ENCODE results near the gene ATP1B2. TPM values are rescaled to one million over a fixed set of nuclear protein-coding genes. Genes with fewer than 3 reads are reported as not detected.
A peak's percentile ranks its signal among the peaks of the same experiment; 100 is the strongest.

The ATP1B2 gene
- total and polyA plus RNA-seq, 2 of the 8 experiments (the other 6 are each of a cell fraction or from before 2014, with no cell fraction given): 9.1 to 21.0 TPM

GRCh38 chr17:7632492-7632894 is 18.2 kb upstream of the ATP1B2 start:
- Histone ChIP-seq H2BK15ac (ENCODE audit: low read length) (no peak overlapping the region), H2BK20ac (ENCODE audit: low read length) (peak overlapping the region; percentile 89), H3K4me2 (ENCODE audit: insufficient read depth in 1 of 2, low read depth in 2 of 2, low read length in 2 of 2) (0 out of 4 replicates have a peak overlapping the region, but pooled peaks of 1 of the 2 experiments have one; percentile 22), H3K9ac (replicated peaks in 1 of 4; ENCODE audit: extremely low read depth in 1 of 4, low read depth in 3 of 4, low read length in 3 of 4) (no peak overlapping the region), H3K4me3 (ENCODE audit: extremely low read depth in 1 of 4, insufficient read depth in 2 of 4, low read depth in 3 of 4, low read length in 4 of 4) (no peak overlapping the region), H2BK120ac (replicated peaks; ENCODE audit: low read depth, low read length) (no peak overlapping the region), H3K14ac (ENCODE audit: insufficient read length) (no peak overlapping the region), H4K5ac (ENCODE audit: insufficient read length, low read depth, low read length) (no peak overlapping the region), H3K23ac (ENCODE audit: insufficient read length) (no peak overlapping the region), H2BK12ac (ENCODE audit: low read depth, low read length) (peak overlapping the region; percentile 62; the same call in 1 of the 2 replicates), H4K91ac (replicated peaks; ENCODE audit: insufficient read length, low read length) (peak overlapping the region; percentile 56), H3K79me1 (ENCODE audit: low read depth, low read length) (no peaks in the 10 kb centered on the region), H3K27me3 (replicated peaks in 1 of 4; ENCODE audit: control insufficient read depth in 3 of 4, extremely low read depth in 1 of 4, insufficient read depth in 3 of 4, low read length in 3 of 4) (no peaks in the 10 kb centered on the region), H3K79me2 (ENCODE audit: control insufficient read depth in 1 of 2, insufficient read depth in 2 of 2, low read length in 2 of 2) (no peaks in the 10 kb centered on the region), H3K4ac (replicated peaks; ENCODE audit: insufficient read length, low read depth, low read length) (no peak overlapping the region), H3K27ac (ENCODE audit: low read depth, low read length) (no peak overlapping the region), H3K18ac (ENCODE audit: extremely low read depth, low read length) (peak overlapping the region; percentile 68; the same call in 1 of the 2 replicates), H3K23me2 (ENCODE audit: low read depth, low read length) (peaks cover 2% of the 10 kb centered on the region; the same call in 1 of the 2 replicates), H3K9me3 (ENCODE audit: insufficient read depth in 2 of 2, low read depth in 1 of 2, low read length in 1 of 2) (no peaks in the 10 kb centered on the region), H4K20me1 (replicated peaks in 1 of 2; ENCODE audit: control insufficient read depth in 1 of 2, insufficient read depth in 2 of 2, low read length in 2 of 2) (no peaks in the 10 kb centered on the region), H2AFZ (ENCODE audit: low read length) (peak overlapping the region; percentile 82; the same call in 1 of the 2 replicates), H2BK5ac (ENCODE audit: low read depth, low read length) (peak overlapping the region; percentile 20; the same call in 1 of the 2 replicates), H2AK5ac (ENCODE audit: low read depth, low read length) (0 out of 2 replicates have a peak overlapping the region, but pooled peaks have one; percentile 14), H3K4me1 (replicated peaks in 1 of 4; ENCODE audit: control insufficient read depth in 3 of 4, insufficient read depth in 4 of 4, low read length in 3 of 4) (peaks cover 0 to 12% (median 3%) of the 10 kb centered on the region in 4 experiments; a peak in 3 of 7 replicates), H4K8ac (ENCODE audit: extremely low read depth, insufficient read depth, low read length) (no peak overlapping the region), H3K56ac (replicated peaks; ENCODE audit: insufficient read length, low read depth, low read length) (no peak overlapping the region), H3K36me3 (ENCODE audit: control insufficient read depth in 2 of 4, insufficient read depth in 4 of 4, low read length in 3 of 4) (no peaks in the 10 kb centered on the region)
- POLR2A ChIA-PET (ENCODE audit: partially characterized antibody): interaction anchor here (0.5 to 79.4 kb wide), 10 partner anchors 14 to 148 kb away, joined by 3 to 2272 read pairs (median 4); partner anchors contain the start of genes ATP1B2, FXR2, MPDU1 and POLR2A
- WGBS, 2 experiments (ENCODE audit: extremely low coverage in 1 of 2, insufficient coverage in 1 of 2, insufficient read length in 1 of 2, insufficient replicate concordance in 2 of 2, low coverage in 1 of 2, low lambda C conversion rate in 2 of 2, missing lambda C conversion rate in 1 of 2): 41% methylated on average over 6 of the region's 6 CpGs; no CpG with 5 or more reads in 1 of the 2 experiments
- DNase-seq (ENCODE audit: low read depth in 1 of 2, low spot score in 2 of 2) (peak; percentile 39 to 66), FAIRE-seq (peak; percentile 90)
- CTCF ChIA-PET (ENCODE audit: partially characterized antibody): interaction anchor here (0.6 to 15.7 kb wide), 22 partner anchors 10 to 1856 kb away, joined by 3 to 332 read pairs (median 6); partner anchors contain the start of genes ATP1B2, DNAH2, EFNB3 and FXR2
- TF ChIP-seq CHD2 (IDR thresholded peaks at IDR 0.05; ENCODE audit: low read length): no peak
- TF ChIP-seq RAD21 (IDR thresholded peaks at IDR 0.05 in 1 of 2, conservative IDR thresholded peaks at IDR 0.05 in 1 of 2; ENCODE audit: low read depth in 2 of 2, low read length in 2 of 2): peak; percentile 75 to 81
- no peak for TF ChIP-seq CBX8 (IDR thresholded peaks at IDR 0.05; ENCODE audit: borderline replicate concordance, low read depth, low read length)
- TF ChIP-seq E2F6 (IDR thresholded peaks at IDR 0.05): no peak
- TF ChIP-seq EGR1 (IDR thresholded peaks at IDR 0.05; ENCODE audit: borderline replicate concordance, low read depth, low read length): no peak
- TF ChIP-seq CTCF (IDR thresholded peaks at IDR 0.05; ENCODE audit: control extremely low read depth in 1 of 3, insufficient read depth in 1 of 3, low read depth in 1 of 3, low read length in 3 of 3): peak; percentile 61 to 85 (median 79)
- 0 out of 2 replicates have a peak, but pooled peaks have one; percentile 14 for TF ChIP-seq TBP (IDR thresholded peaks at IDR 0.05; ENCODE audit: low read depth, low read length)
- no peak for TF ChIP-seq MAFK (IDR thresholded peaks at IDR 0.05; ENCODE audit: low read depth, low read length)

Measured in H1 (cell line).